ENCODE data around the gene CTXND1. TPM values are rescaled to one million over a fixed set of nuclear protein-coding genes. Genes with fewer than 3 reads are reported as not detected.
A peak's percentile ranks its signal among the peaks of the same experiment; 100 is the strongest.

CTXND1 gene
- total RNA-seq, 3 donors from 2014 or later (not counting 1 experiment from before 2014, with no cell fraction given): not detected

- DNase-seq: peak; percentile 30 to 55
- peak overlapping the region; percentile 21 for H3K4me3 Mint-ChIP-seq
- peaks cover 27% of the 10 kb centered on the region for H3K4me1 ChIP-seq (ENCODE audit: control insufficient read depth, insufficient read depth, low read length)
- no peak overlapping the region for H3K4me3 ChIP-seq (ENCODE audit: low read length)
- ATAC-seq: peak; percentile 66 to 81 (median 73)
- no peaks in the 10 kb centered on the region for H3K9me3 Mint-ChIP-seq
- H3K36me3 ChIP-seq (ENCODE audit: control insufficient read depth, insufficient read depth, low read length): no peaks in the 10 kb centered on the region
- no peaks in the 10 kb centered on the region for H3K27me3 ChIP-seq (ENCODE audit: control insufficient read depth, insufficient read depth, low read length)
- H3K27me3 Mint-ChIP-seq (ENCODE audit: low read depth in 2 of 2): no peaks in the 10 kb centered on the region
- no peaks in the 10 kb centered on the region for H3K36me3 Mint-ChIP-seq
- H3K4me1 Mint-ChIP-seq: peaks cover 6 to 35% of the 10 kb centered on the region in 2 donors
- peak overlapping the region; percentile 35 for H3K27ac ChIP-seq (ENCODE audit: low read length)
- WGBS (ENCODE audit: insufficient coverage): 77% methylated on average over 12 of the region's 12 CpGs
- intact Hi-C loops (cut with micrococcal nuclease): no loop called here
- no peaks in the 10 kb centered on the region for H3K9me3 ChIP-seq (ENCODE audit: control insufficient read depth, insufficient read depth, low read length)
- H3K27ac Mint-ChIP-seq: peak overlapping the region; percentile 64 to 76
- TF ChIP-seq CTCF (IDR thresholded peaks at IDR 0.05): no peak
Observed at GRCh38 chr15:80159811-80160569, 92.0 kb downstream of the CTXND1 start.

- no peaks in the 10 kb centered on the region for H3K36me3 ChIP-seq (ENCODE audit: control insufficient read depth, insufficient read depth, low read length)
- no peak overlapping the region for H3K4me3 ChIP-seq (ENCODE audit: low read length)
- peak overlapping the region; percentile 21 for H3K4me3 Mint-ChIP-seq
- H3K27me3 ChIP-seq (ENCODE audit: control insufficient read depth, insufficient read depth, low read length): no peaks in the 10 kb centered on the region
- no peak for TF ChIP-seq CTCF (IDR thresholded peaks at IDR 0.05)
- no peaks in the 10 kb centered on the region for H3K36me3 Mint-ChIP-seq
- H3K9me3 ChIP-seq (ENCODE audit: control insufficient read depth, insufficient read depth, low read length): no peaks in the 10 kb centered on the region
- ATAC-seq (no peak), DNase-seq (no peak)
- H3K9me3 Mint-ChIP-seq: no peaks in the 10 kb centered on the region
- peak overlapping the region; percentile 35 for H3K27ac ChIP-seq (ENCODE audit: low read length)
- H3K27ac Mint-ChIP-seq: peak overlapping the region; percentile 64 to 76
- H3K4me1 Mint-ChIP-seq: peaks cover 11 to 42% of the 10 kb centered on the region in 2 donors
- no peaks in the 10 kb centered on the region for H3K27me3 Mint-ChIP-seq (ENCODE audit: low read depth in 2 of 2)
- 93% methylated on average over 5 of the region's 5 CpGs for WGBS (ENCODE audit: insufficient coverage)
- intact Hi-C loops (cut with micrococcal nuclease): no loop called here
- peaks cover 34% of the 10 kb centered on the region for H3K4me1 ChIP-seq (ENCODE audit: control insufficient read depth, insufficient read depth, low read length)
Observed at GRCh38 chr15:80159301-80159700, 92.7 kb downstream of the CTXND1 start.

GRCh38 chr15:80157215-80157614, 94.8 kb downstream of the CTXND1 start:
- no peak for TF ChIP-seq CTCF (IDR thresholded peaks at IDR 0.05)
- no peak overlapping the region for H3K4me3 ChIP-seq (ENCODE audit: low read length)
- H3K27me3 ChIP-seq (ENCODE audit: control insufficient read depth, insufficient read depth, low read length): no peaks in the 10 kb centered on the region
- DNase-seq (no peak), ATAC-seq (no peak)
- Mint-ChIP-seq H3K36me3 (no peaks in the 10 kb centered on the region), H3K9me3 (no peaks in the 10 kb centered on the region), H3K27me3 (ENCODE audit: low read depth in 2 of 2) (no peaks in the 10 kb centered on the region), H3K4me1 (peaks cover 21 to 51% of the 10 kb centered on the region in 2 donors), H3K4me3 (no peak overlapping the region), H3K27ac (no peak overlapping the region)
- H3K36me3 ChIP-seq (ENCODE audit: control insufficient read depth, insufficient read depth, low read length): no peaks in the 10 kb centered on the region
- H3K9me3 ChIP-seq (ENCODE audit: control insufficient read depth, insufficient read depth, low read length): no peaks in the 10 kb centered on the region
- WGBS (ENCODE audit: insufficient coverage): 77% methylated on average over 5 of the region's 5 CpGs
- H3K27ac ChIP-seq (ENCODE audit: low read length): no peak overlapping the region
- peaks cover 48% of the 10 kb centered on the region for H3K4me1 ChIP-seq (ENCODE audit: control insufficient read depth, insufficient read depth, low read length)
- intact Hi-C loops (cut with micrococcal nuclease): no loop called here
